ENCODE results near the gene PAOX. TPM values are rescaled to one million over a fixed set of nuclear protein-coding genes. Genes with fewer than 3 reads are reported as not detected.
A peak's percentile ranks its signal among the peaks of the same experiment; 100 is the strongest.
"Not testable (repeated sequence)": the region's sequence is repeated elsewhere in the genome, so short reads cannot be mapped to it uniquely, and the experiment has no call there.

PAOX gene
- total RNA-seq, 1 experiment from 2014 or later: 1.2 TPM

DNA sequence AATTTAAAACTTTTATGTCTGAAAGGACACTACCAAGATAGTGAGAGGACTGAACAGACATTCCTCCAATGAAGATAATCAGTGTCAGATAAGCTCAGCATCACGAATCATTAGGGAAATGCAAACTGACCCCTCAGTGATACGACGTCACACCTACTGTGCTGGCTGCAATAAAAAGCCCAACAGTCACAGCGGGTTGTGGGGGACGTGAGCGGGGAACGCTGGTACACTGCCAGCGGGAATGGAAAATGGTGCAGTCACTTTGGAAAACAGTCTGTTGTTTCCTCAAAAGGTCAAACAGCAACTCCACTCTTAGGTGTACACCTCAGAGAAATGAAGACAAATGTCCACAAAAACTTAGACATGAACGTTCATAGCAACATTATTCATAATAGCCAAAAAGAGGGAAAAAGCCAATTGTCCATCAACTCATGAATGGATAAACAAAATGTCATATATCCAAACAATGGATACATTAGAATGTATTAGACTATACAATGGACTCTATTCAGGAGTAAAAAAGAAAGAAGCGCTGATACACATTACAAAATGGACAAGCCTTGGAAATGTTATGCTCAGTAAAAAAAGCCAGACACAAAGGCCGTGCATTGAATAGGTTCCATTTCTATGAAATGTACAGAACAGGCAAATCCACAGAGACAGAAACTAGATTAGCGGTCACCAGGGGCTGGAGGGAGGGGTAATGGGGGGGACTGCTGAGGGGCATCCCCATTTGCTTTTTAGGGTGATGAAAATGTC, 3.5 kb upstream of the PAOX start:
- H3K9me3 Mint-ChIP-seq (ENCODE audit: unreplicated experiment): no peaks in the 10 kb centered on the region
- DNase-seq (ENCODE audit: unreplicated experiment): no peak
- no peak overlapping the region for H3K4me3 Mint-ChIP-seq (ENCODE audit: unreplicated experiment)
- H3K4me1 Mint-ChIP-seq (ENCODE audit: insufficient read depth, unreplicated experiment): peaks cover 10% of the 10 kb centered on the region
- POLR2A ChIA-PET: no interaction called here
- no peak overlapping the region for H3K27ac Mint-ChIP-seq (ENCODE audit: low read depth, unreplicated experiment)
- TF ChIP-seq, protein P1, sequence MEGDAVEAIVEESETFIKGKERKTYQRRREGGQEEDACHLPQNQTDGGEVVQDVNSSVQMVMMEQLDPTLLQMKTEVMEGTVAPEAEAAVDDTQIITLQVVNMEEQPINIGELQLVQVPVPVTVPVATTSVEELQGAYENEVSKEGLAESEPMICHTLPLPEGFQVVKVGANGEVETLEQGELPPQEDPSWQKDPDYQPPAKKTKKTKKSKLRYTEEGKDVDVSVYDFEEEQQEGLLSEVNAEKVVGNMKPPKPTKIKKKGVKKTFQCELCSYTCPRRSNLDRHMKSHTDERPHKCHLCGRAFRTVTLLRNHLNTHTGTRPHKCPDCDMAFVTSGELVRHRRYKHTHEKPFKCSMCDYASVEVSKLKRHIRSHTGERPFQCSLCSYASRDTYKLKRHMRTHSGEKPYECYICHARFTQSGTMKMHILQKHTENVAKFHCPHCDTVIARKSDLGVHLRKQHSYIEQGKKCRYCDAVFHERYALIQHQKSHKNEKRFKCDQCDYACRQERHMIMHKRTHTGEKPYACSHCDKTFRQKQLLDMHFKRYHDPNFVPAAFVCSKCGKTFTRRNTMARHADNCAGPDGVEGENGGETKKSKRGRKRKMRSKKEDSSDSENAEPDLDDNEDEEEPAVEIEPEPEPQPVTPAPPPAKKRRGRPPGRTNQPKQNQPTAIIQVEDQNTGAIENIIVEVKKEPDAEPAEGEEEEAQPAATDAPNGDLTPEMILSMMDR (IDR thresholded peaks at IDR 0.05; ENCODE audit: unreplicated experiment): no peak
- H3K36me3 Mint-ChIP-seq (ENCODE audit: insufficient read depth, unreplicated experiment): peaks cover 15% of the 10 kb centered on the region
- H3K27me3 Mint-ChIP-seq (ENCODE audit: insufficient read depth, unreplicated experiment): no peaks in the 10 kb centered on the region
- no TSS peak for BruUV-seq (replicated peaks)
- intact Hi-C loops (cut with micrococcal nuclease): no loop called here
- CTCF ChIA-PET: interaction anchor here (1.5 kb wide), 1 partner anchor 46 kb away, joined by 6 read pairs; no protein-coding TSS in a partner anchor

DNA sequence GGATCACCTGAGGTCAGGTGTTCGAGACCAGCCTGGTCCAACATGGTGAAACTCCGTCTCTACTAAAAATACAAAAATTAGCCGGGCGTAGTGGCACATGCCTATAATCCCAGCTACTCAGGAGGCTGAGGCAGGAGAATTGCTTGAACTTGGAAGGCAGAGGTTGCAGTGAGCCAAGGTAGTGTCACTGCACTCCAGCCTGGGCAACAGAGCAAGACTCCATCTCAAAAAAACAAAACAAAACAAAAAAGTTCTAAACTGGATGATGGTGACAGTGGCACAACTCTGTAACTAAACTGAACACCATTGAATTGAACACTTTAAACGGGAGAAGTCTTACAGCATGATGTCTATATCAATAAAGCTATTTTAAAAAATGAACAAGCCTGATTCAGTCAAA, 2.9 kb upstream of the PAOX start:
- BruUV-seq (replicated peaks); CTCF ChIA-PET; POLR2A ChIA-PET; intact Hi-C loops (cut with micrococcal nuclease); H3K27ac Mint-ChIP-seq (ENCODE audit: low read depth, unreplicated experiment); H3K27me3 Mint-ChIP-seq (ENCODE audit: insufficient read depth, unreplicated experiment); H3K4me3 Mint-ChIP-seq (ENCODE audit: unreplicated experiment); DNase-seq (ENCODE audit: unreplicated experiment); H3K9me3 Mint-ChIP-seq (ENCODE audit: unreplicated experiment): not testable (repeated sequence)
- peaks cover 10% of the 10 kb centered on the region for H3K4me1 Mint-ChIP-seq (ENCODE audit: insufficient read depth, unreplicated experiment)
- peaks cover 10% of the 10 kb centered on the region for H3K36me3 Mint-ChIP-seq (ENCODE audit: insufficient read depth, unreplicated experiment)

DNA sequence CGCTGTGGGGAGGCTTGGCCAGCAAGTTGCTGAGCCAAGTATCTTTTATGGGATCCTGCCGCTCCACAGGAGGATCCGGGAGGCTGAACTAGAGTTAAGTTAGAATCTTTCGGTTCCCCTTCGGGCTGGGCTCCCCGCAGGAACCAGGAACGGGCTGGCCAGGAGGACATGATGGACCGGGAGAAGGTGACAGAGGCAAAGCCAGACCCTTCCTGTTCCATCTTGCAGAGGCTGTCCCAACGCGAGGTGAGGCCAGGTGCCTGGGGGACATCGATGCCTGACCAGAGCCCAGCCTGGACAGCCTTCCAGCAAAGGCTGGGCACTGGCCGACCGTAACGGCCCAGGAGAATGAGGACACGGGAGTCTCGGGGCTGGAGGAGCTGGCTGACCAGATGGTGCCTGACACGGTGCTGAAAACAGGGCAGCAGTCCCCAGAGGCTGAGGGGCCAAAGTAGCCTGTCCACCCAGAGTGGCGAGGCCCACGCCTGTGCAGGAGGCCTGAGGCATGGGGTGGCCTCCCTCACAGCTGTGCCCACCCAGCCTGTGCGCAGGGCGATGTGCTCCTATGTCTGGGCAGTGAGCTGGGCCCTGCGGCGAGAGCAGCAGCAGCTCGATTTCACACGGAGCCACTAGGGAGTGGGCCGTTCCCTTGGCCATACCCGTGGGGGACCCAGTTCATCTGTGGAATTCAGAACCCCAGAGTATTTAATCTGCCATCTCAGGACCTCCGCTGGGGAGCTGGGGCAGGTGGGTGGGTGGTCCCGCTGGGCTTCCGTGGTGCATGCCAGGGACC, 1.8 kb upstream of the PAOX start:
- CTCF ChIA-PET: interaction anchor here (0.6 to 0.9 kb wide), 2 partner anchors 8 to 116 kb away, joined by 3 to 5 read pairs; no protein-coding TSS in a partner anchor
- TF ChIP-seq, protein P1 (IDR thresholded peaks at IDR 0.05; ENCODE audit: unreplicated experiment): no peak
- peaks cover 5% of the 10 kb centered on the region for H3K4me1 Mint-ChIP-seq (ENCODE audit: insufficient read depth, unreplicated experiment)
- H3K4me3 Mint-ChIP-seq (ENCODE audit: unreplicated experiment): peak overlapping the region; percentile 38
- H3K9me3 Mint-ChIP-seq (ENCODE audit: unreplicated experiment): no peaks in the 10 kb centered on the region
- POLR2A ChIA-PET: interaction anchor here (1.4 kb wide), 1 partner anchor 14 kb away, joined by 5 read pairs; no protein-coding TSS in a partner anchor
- no peak for DNase-seq (ENCODE audit: unreplicated experiment)
- H3K27me3 Mint-ChIP-seq (ENCODE audit: insufficient read depth, unreplicated experiment): no peaks in the 10 kb centered on the region
- BruUV-seq (replicated peaks): no TSS peak
- H3K27ac Mint-ChIP-seq (ENCODE audit: low read depth, unreplicated experiment): no peak overlapping the region
- H3K36me3 Mint-ChIP-seq (ENCODE audit: insufficient read depth, unreplicated experiment): peaks cover 6% of the 10 kb centered on the region
- intact Hi-C loops (cut with micrococcal nuclease): no loop called here

DNA sequence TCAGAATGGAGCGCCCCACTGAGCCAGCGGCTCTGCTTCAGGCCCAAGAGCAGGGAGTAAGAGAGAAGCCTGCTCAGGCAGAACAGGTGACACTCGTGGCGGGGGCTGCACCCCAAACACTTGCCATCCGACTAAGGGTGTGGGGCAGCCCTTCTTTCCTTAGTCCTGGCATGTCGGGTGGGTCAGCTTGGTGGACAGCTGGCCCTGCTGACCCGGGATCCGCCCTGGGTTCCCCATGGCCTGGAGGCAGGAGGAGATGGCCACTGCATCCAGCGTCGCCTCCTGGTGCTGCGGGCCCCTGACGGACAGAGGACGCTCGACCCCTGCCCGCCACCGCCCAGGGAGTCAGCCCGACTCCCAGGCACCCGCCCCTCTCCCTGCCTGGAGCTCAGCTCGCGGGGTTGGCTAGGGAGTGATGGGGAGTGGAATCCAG, 1.2 kb upstream of the PAOX start:
- H3K36me3 Mint-ChIP-seq (ENCODE audit: insufficient read depth, unreplicated experiment): peaks cover 5% of the 10 kb centered on the region
- no TSS peak for BruUV-seq (replicated peaks)
- no peaks in the 10 kb centered on the region for H3K27me3 Mint-ChIP-seq (ENCODE audit: insufficient read depth, unreplicated experiment)
- intact Hi-C loops (cut with micrococcal nuclease): no loop called here
- H3K9me3 Mint-ChIP-seq (ENCODE audit: unreplicated experiment): no peaks in the 10 kb centered on the region
- peak overlapping the region; percentile 71 for H3K4me3 Mint-ChIP-seq (ENCODE audit: unreplicated experiment)
- DNase-seq (ENCODE audit: unreplicated experiment): no peak
- ChIA-PET CTCF (interaction anchor here (0.9 to 1.1 kb wide), 2 partner anchors 9 to 115 kb away, joined by 3 to 4 read pairs; no protein-coding TSS in a partner anchor), POLR2A (interaction anchor here (0.7 to 1.4 kb wide), 3 partner anchors 13 to 121 kb away, joined by 3 to 8 read pairs (median 5); partner anchors contain the start of gene MTG1)
- H3K4me1 Mint-ChIP-seq (ENCODE audit: insufficient read depth, unreplicated experiment): peaks cover 5% of the 10 kb centered on the region
- no peak overlapping the region for H3K27ac Mint-ChIP-seq (ENCODE audit: low read depth, unreplicated experiment)
- TF ChIP-seq, protein P1 (IDR thresholded peaks at IDR 0.05; ENCODE audit: unreplicated experiment): no peak

Data from MCF 10A (cell line).